Chondrocyte (in vitro differentiated cells): ENCODE measurements around the gene NRXN2. TPM values are rescaled to one million over a fixed set of nuclear protein-coding genes. Genes with fewer than 3 reads are reported as not detected.
A peak's percentile ranks its signal among the peaks of the same experiment; 100 is the strongest.

Experiments used
- DNase-seq: peaks from one replicate; pipeline ENCODE4 v3.0.0; 2021; ENCODE audit warnings: mixed read lengths, low spot score
- H3K27ac Mint-ChIP-seq: one replicate; pipeline ENCODE4 v1.8.0; 2021; ENCODE audit warnings: mild to moderate bottlenecking, moderate library complexity, mixed read lengths; ENCODE audit not compliant: unreplicated experiment
- H3K27me3 Mint-ChIP-seq: 2 replicates; pipeline ENCODE4 v1.8.0; 2021; ENCODE audit warnings: low read depth, mixed read lengths
- H3K36me3 Mint-ChIP-seq: 2 replicates; pipeline ENCODE4 v1.8.0; 2021; ENCODE audit warnings: low read depth, mixed read lengths
- H3K4me1 Mint-ChIP-seq: 2 replicates; pipeline ENCODE4 v1.8.0; 2021; ENCODE audit warnings: low read depth, mild to moderate bottlenecking, mixed read lengths
- H3K4me3 Mint-ChIP-seq: one replicate; pipeline ENCODE4 v1.8.0; 2021; ENCODE audit warnings: mild to moderate bottlenecking, moderate library complexity, mixed read lengths; ENCODE audit not compliant: unreplicated experiment
- H3K9me3 Mint-ChIP-seq: 2 replicates; pipeline ENCODE4 v1.8.0; 2021; ENCODE audit warnings: low read depth, mixed read lengths
- CTCF ChIP-seq: fragments of 200-600 bp; sonication (generic); IDR thresholded peaks from 2 replicates; pipeline ENCODE4 v1.5.0; 2021; ENCODE audit warnings: antibody characterized with exemption, mild to moderate bottlenecking, moderate library complexity
- total RNA-seq: library from RNA; stranded (reverse); gene quantifications from 3 replicates; pipeline ENCODE4 v1.2.1, GENCODE V29; 2021

The NRXN2 gene
- total RNA-seq, 1 donor from 2014 or later, result 1.8 TPM

- Mint-ChIP-seq H3K27ac (no peak overlapping the region), H3K4me3 (no peak overlapping the region), H3K36me3 (no peaks in the 10 kb centered on the region), H3K27me3 (peaks cover 3% of the 10 kb centered on the region), H3K9me3 (no peaks in the 10 kb centered on the region), H3K4me1 (peaks cover 5% of the 10 kb centered on the region)
- no peak for DNase-seq
- no peak for TF ChIP-seq CTCF
Measured at GRCh38 chr11:64654439-64654838, 68.6 kb downstream of the NRXN2 start.

- Mint-ChIP-seq H3K9me3 (no peaks in the 10 kb centered on the region), H3K27me3 (peaks cover 9% of the 10 kb centered on the region), H3K4me1 (no peaks in the 10 kb centered on the region), H3K4me3 (no peak overlapping the region), H3K36me3 (no peaks in the 10 kb centered on the region), H3K27ac (no peak overlapping the region)
- DNase-seq, result no peak
- peak; percentile 58 for TF ChIP-seq CTCF
Measured at GRCh38 chr11:64653388-64653973, 69.5 kb downstream of the NRXN2 start.

GRCh38 chr11:64652586-64653387, 70.2 kb downstream of the NRXN2 start:
- no peaks in the 10 kb centered on the region for H3K4me1 Mint-ChIP-seq
- peak; percentile 87 for TF ChIP-seq CTCF
- H3K36me3 Mint-ChIP-seq, result no peaks in the 10 kb centered on the region
- H3K27ac Mint-ChIP-seq, result no peak overlapping the region
- no peak overlapping the region for H3K4me3 Mint-ChIP-seq
- H3K27me3 Mint-ChIP-seq, result peaks cover 9% of the 10 kb centered on the region
- no peak for DNase-seq
- H3K9me3 Mint-ChIP-seq, result no peaks in the 10 kb centered on the region

- peak; percentile 75 for TF ChIP-seq CTCF
- Mint-ChIP-seq H3K27me3 (peaks cover 17% of the 10 kb centered on the region), H3K36me3 (no peaks in the 10 kb centered on the region), H3K4me1 (no peaks in the 10 kb centered on the region), H3K4me3 (no peak overlapping the region), H3K9me3 (no peaks in the 10 kb centered on the region), H3K27ac (no peak overlapping the region)
- DNase-seq, result no peak
Measured at GRCh38 chr11:64650923-64651523, 72.0 kb downstream of the NRXN2 start.

- TF ChIP-seq CTCF, result peak; percentile 74
- Mint-ChIP-seq H3K36me3 (no peaks in the 10 kb centered on the region), H3K4me3 (no peak overlapping the region), H3K4me1 (no peaks in the 10 kb centered on the region), H3K27me3 (peaks cover 33% of the 10 kb centered on the region), H3K9me3 (no peaks in the 10 kb centered on the region), H3K27ac (no peak overlapping the region)
- no peak for DNase-seq
Measured at GRCh38 chr11:64649291-64649697, 73.7 kb downstream of the NRXN2 start.
